Measurements from ENCODE around the gene AKAP13. TPM values are rescaled to one million over a fixed set of nuclear protein-coding genes. Genes with fewer than 3 reads are reported as not detected.

AKAP13 gene
- total and polyA plus RNA-seq, 2 of the 8 experiments (the other 6 are each of a cell fraction or from before 2014, with no cell fraction given) = 14.0 to 46.2 TPM

DNA sequence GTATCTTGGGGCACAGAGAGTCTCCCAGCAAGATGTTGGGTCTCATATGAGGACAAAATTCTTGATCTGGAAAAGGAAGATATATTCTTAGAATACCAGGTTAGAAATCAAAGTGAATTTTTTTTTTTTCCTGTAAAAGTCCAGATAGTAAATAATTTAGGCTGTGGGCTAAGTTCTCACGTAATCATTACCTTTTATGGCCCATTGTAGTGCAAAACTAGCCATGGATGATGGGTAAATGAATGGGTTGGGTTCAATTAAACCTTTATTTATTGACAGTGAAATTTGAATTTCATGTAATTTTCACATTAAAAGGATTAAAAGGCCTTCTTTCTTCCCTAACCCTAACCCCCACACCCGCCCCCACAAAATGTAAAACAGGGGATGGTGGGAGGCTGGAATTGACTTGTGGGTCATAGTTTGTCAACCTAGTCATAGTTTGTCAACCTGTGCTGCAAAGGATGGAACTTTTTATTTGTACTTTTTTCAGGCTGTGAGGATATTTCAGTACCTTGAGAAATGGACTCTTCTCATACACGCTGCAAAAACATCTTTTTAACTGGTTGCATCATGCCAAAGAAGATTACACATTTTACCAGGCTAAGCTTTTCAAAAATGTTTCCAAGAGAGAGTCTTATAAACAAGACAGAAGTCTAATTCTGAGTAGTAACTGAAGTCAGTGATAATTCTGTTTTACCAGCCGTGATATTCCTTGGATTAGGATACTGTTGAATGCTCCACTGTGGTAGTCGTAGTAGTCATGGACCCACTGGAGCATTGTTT is 138.8 kb downstream of the AKAP13 start (continued):
- TF ChIP-seq, protein P1, sequence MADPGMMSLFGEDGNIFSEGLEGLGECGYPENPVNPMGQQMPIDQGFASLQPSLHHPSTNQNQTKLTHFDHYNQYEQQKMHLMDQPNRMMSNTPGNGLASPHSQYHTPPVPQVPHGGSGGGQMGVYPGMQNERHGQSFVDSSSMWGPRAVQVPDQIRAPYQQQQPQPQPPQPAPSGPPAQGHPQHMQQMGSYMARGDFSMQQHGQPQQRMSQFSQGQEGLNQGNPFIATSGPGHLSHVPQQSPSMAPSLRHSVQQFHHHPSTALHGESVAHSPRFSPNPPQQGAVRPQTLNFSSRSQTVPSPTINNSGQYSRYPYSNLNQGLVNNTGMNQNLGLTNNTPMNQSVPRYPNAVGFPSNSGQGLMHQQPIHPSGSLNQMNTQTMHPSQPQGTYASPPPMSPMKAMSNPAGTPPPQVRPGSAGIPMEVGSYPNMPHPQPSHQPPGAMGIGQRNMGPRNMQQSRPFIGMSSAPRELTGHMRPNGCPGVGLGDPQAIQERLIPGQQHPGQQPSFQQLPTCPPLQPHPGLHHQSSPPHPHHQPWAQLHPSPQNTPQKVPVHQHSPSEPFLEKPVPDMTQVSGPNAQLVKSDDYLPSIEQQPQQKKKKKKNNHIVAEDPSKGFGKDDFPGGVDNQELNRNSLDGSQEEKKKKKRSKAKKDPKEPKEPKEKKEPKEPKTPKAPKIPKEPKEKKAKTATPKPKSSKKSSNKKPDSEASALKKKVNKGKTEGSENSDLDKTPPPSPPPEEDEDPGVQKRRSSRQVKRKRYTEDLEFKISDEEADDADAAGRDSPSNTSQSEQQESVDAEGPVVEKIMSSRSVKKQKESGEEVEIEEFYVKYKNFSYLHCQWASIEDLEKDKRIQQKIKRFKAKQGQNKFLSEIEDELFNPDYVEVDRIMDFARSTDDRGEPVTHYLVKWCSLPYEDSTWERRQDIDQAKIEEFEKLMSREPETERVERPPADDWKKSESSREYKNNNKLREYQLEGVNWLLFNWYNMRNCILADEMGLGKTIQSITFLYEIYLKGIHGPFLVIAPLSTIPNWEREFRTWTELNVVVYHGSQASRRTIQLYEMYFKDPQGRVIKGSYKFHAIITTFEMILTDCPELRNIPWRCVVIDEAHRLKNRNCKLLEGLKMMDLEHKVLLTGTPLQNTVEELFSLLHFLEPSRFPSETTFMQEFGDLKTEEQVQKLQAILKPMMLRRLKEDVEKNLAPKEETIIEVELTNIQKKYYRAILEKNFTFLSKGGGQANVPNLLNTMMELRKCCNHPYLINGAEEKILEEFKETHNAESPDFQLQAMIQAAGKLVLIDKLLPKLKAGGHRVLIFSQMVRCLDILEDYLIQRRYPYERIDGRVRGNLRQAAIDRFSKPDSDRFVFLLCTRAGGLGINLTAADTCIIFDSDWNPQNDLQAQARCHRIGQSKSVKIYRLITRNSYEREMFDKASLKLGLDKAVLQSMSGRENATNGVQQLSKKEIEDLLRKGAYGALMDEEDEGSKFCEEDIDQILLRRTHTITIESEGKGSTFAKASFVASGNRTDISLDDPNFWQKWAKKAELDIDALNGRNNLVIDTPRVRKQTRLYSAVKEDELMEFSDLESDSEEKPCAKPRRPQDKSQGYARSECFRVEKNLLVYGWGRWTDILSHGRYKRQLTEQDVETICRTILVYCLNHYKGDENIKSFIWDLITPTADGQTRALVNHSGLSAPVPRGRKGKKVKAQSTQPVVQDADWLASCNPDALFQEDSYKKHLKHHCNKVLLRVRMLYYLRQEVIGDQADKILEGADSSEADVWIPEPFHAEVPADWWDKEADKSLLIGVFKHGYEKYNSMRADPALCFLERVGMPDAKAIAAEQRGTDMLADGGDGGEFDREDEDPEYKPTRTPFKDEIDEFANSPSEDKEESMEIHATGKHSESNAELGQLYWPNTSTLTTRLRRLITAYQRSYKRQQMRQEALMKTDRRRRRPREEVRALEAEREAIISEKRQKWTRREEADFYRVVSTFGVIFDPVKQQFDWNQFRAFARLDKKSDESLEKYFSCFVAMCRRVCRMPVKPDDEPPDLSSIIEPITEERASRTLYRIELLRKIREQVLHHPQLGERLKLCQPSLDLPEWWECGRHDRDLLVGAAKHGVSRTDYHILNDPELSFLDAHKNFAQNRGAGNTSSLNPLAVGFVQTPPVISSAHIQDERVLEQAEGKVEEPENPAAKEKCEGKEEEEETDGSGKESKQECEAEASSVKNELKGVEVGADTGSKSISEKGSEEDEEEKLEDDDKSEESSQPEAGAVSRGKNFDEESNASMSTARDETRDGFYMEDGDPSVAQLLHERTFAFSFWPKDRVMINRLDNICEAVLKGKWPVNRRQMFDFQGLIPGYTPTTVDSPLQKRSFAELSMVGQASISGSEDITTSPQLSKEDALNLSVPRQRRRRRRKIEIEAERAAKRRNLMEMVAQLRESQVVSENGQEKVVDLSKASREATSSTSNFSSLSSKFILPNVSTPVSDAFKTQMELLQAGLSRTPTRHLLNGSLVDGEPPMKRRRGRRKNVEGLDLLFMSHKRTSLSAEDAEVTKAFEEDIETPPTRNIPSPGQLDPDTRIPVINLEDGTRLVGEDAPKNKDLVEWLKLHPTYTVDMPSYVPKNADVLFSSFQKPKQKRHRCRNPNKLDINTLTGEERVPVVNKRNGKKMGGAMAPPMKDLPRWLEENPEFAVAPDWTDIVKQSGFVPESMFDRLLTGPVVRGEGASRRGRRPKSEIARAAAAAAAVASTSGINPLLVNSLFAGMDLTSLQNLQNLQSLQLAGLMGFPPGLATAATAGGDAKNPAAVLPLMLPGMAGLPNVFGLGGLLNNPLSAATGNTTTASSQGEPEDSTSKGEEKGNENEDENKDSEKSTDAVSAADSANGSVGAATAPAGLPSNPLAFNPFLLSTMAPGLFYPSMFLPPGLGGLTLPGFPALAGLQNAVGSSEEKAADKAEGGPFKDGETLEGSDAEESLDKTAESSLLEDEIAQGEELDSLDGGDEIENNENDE (IDR thresholded peaks at IDR 0.05; ENCODE audit: insufficient replicate concordance, low read length) = no peak
- no peak for TF ChIP-seq CHD1 (IDR thresholded peaks at IDR 0.05; ENCODE audit: low read depth, low read length)
- TF ChIP-seq TAF1 (IDR thresholded peaks at IDR 0.05; ENCODE audit: low read depth, low read length) = no peak
- no peak for TF ChIP-seq GABPA (IDR thresholded peaks at IDR 0.05; ENCODE audit: borderline replicate concordance, insufficient read depth, low read length)
- no peak for TF ChIP-seq RAD21 (IDR thresholded peaks at IDR 0.05 in 1 of 2, conservative IDR thresholded peaks at IDR 0.05 in 1 of 2; ENCODE audit: low read depth in 2 of 2, low read length in 2 of 2)
- TF ChIP-seq, protein P2, sequence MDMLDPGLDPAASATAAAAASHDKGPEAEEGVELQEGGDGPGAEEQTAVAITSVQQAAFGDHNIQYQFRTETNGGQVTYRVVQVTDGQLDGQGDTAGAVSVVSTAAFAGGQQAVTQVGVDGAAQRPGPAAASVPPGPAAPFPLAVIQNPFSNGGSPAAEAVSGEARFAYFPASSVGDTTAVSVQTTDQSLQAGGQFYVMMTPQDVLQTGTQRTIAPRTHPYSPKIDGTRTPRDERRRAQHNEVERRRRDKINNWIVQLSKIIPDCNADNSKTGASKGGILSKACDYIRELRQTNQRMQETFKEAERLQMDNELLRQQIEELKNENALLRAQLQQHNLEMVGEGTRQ (IDR thresholded peaks at IDR 0.05; ENCODE audit: low read length) = no peak
- no peak for TF ChIP-seq TCF12 (IDR thresholded peaks at IDR 0.05; ENCODE audit: low read depth, low read length)

Measured in H1 (cell line).